ENCODE measurements around the gene DOCK7. TPM values are rescaled to one million over a fixed set of nuclear protein-coding genes. Genes with fewer than 3 reads are reported as not detected.
"Not testable (repeated sequence)": the region's sequence is repeated elsewhere in the genome, so short reads cannot be mapped to it uniquely, and the experiment has no call there.

DOCK7 gene
- total RNA-seq, 2 donors from 2014 or later = 7.8 to 8.8 TPM

DNA sequence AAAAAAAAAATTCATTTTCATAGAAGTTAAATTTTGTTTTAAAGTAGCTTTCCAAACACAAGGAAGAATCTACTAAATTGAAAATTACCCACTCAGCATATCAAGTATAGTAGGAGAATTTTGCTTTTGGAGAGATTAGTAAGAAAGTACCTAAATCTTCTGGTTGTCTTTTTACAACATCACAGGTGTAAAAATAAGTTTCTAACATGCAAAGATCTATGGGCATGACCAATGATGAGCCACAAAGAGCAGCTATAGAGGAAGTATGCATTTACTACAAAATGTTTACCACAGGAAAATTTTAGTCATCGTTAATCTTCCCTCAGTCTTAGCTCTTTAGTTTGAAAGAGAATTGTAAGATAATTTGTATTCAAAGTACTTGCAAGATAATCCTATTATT is 62.8 kb downstream of the DOCK7 start:
- H3K4me1 Mint-ChIP-seq = peaks cover 4% of the 10 kb centered on the region
- no peak overlapping the region for H3K27ac Mint-ChIP-seq
- H3K9me3 ChIP-seq (ENCODE audit: control insufficient read depth, low read length, poor library complexity, severe bottlenecking) = no peaks in the 10 kb centered on the region
- H3K4me3 Mint-ChIP-seq = no peak overlapping the region
- no peaks in the 10 kb centered on the region for H3K27me3 Mint-ChIP-seq
- ATAC-seq = no peak
- DNase-seq = no peak
- no peaks in the 10 kb centered on the region for H3K36me3 Mint-ChIP-seq (ENCODE audit: low read depth)

DNA sequence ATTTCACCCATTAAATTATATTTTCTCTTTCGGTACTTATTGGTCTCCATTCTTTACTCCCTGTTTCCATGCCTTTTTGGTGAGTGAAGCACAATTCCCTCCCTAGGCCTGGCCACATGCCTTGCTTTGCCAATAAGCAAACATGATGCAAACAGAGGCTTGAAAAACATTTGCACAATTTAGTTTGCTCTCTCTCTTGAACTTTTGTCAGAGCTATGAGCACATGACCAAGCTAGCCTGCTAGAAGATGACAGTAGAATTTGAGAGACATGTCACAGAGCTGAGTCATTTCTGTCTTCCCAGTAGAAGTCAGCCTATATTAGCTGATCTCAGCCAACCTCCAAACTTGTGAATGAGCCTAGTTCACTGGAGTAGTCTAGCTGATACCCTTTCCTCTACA is 66.3 kb downstream of the DOCK7 start:
- no peak overlapping the region for H3K27ac Mint-ChIP-seq
- H3K4me3 Mint-ChIP-seq = no peak overlapping the region
- no peaks in the 10 kb centered on the region for H3K9me3 ChIP-seq (ENCODE audit: control insufficient read depth, low read length, poor library complexity, severe bottlenecking)
- ATAC-seq = no peak
- H3K27me3 Mint-ChIP-seq = no peaks in the 10 kb centered on the region
- H3K36me3 Mint-ChIP-seq (ENCODE audit: low read depth) = no peaks in the 10 kb centered on the region
- no peak for DNase-seq
- H3K4me1 Mint-ChIP-seq = peaks cover 3% of the 10 kb centered on the region

DNA sequence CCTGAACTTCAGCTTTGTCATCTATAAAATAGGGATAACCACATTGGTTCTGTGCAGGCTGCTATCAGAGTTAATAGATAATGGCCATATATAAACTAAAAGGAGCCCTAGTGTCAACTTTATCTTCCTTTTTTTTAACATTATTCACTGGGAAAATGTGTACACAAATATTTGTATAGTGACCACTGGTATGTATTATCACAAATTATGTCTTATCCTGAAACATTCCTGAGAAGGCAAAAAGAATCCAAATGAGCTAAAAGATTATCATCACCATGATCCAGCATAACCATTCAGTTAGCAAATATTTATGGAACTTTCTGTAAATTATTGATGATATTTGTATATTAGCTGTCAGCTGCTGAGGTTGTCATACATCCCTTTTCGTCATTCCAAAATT is 74.3 kb downstream of the DOCK7 start:
- Mint-ChIP-seq H3K4me3 (no peak overlapping the region), H3K36me3 (ENCODE audit: low read depth) (peaks cover 4% of the 10 kb centered on the region), H3K4me1 (no peaks in the 10 kb centered on the region), H3K27ac (no peak overlapping the region), H3K27me3 (no peaks in the 10 kb centered on the region)
- DNase-seq (no peak), ATAC-seq (no peak)
- no peaks in the 10 kb centered on the region for H3K9me3 ChIP-seq (ENCODE audit: control insufficient read depth, low read length, poor library complexity, severe bottlenecking)

DNA sequence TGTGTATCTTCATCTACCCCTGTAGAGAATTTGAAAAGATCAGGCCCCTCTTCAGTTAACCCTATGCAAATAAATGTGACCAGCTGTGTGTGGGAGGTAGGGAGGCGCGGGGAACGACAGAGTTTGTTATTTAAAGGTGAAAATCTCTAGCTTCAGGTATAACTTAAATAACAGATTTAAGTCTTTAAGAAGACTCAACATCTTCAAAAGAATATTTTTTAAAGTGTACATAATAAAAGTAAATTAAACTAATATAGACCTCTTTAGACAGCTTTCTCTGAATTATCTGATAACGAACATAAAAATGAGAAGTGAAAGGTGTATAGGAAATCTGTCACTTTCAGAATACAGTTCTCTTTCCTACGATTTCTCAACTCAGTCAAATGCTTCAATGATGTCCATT is 74.9 kb downstream of the DOCK7 start:
- H3K36me3 Mint-ChIP-seq (ENCODE audit: low read depth) = peaks cover 4% of the 10 kb centered on the region
- no peak overlapping the region for H3K27ac Mint-ChIP-seq
- DNase-seq = no peak
- H3K4me3 Mint-ChIP-seq = no peak overlapping the region
- no peaks in the 10 kb centered on the region for H3K9me3 ChIP-seq (ENCODE audit: control insufficient read depth, low read length, poor library complexity, severe bottlenecking)
- no peaks in the 10 kb centered on the region for H3K4me1 Mint-ChIP-seq
- no peaks in the 10 kb centered on the region for H3K27me3 Mint-ChIP-seq
- no peak for ATAC-seq

DNA sequence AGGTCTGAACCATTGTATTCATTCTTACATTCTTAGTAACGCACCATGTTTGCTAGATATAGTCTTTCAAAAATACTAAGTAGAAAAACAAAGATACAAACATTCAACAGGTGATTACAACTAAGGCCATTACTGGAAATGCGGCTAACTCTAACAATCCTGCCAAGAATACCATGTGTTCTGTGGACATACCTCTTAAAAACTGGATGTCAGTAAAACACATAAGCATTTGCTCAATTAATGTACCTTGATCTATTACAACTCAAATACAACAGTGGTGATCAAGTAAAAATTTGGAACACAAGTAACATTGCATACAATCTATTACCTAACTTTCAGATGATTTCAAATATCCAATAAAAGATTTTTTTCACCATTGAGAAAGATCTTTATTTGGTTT is 75.4 kb downstream of the DOCK7 start:
- no peaks in the 10 kb centered on the region for H3K27me3 Mint-ChIP-seq
- no peak overlapping the region for H3K4me3 Mint-ChIP-seq
- H3K9me3 ChIP-seq (ENCODE audit: control insufficient read depth, low read length, poor library complexity, severe bottlenecking) = no peaks in the 10 kb centered on the region
- no peak for ATAC-seq
- no peak overlapping the region for H3K27ac Mint-ChIP-seq
- DNase-seq = no peak
- no peaks in the 10 kb centered on the region for H3K4me1 Mint-ChIP-seq
- H3K36me3 Mint-ChIP-seq (ENCODE audit: low read depth) = peaks cover 7% of the 10 kb centered on the region

DNA sequence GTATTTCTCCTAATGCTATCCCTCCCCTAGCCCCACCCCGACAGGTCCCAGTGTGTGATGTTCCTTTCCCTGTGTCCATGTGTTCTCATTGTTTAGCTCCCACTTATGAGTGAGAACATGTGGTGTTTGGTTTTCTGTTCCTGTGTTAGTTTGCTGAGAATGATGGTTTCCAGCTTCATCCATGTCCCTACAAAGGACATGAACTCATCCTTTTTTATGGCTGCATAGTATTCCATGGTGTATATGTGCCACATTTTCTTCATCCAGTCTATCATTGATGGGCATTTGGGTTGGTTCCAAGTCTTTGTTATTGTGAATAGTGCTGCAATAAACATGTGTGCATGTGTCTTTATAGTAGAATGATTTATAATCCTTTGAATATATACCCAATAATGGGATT is 77.6 kb downstream of the DOCK7 start:
- not testable (repeated sequence) for H3K4me1 Mint-ChIP-seq; DNase-seq; H3K27ac Mint-ChIP-seq; ATAC-seq; H3K27me3 Mint-ChIP-seq; H3K4me3 Mint-ChIP-seq; H3K9me3 ChIP-seq (ENCODE audit: control insufficient read depth, low read length, poor library complexity, severe bottlenecking)
- H3K36me3 Mint-ChIP-seq (ENCODE audit: low read depth) = peaks cover 12% of the 10 kb centered on the region

DNA sequence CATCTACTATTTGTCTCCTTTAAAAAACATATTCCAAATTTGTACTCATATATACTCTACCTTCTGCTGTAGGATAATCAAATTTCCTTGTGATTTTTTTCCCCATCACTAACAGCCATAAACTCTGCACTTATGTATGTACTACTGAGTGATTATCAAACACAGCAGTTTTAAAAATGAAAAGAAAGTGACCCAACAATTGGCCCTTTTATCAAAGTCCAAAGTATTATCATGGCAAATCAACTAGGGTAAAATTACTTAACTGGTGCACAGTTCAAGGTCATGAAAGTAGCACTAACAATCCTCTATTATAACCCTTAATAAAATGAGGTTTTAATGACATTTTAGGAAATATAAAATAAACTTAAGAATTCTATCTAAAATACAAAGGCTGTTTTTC is 79.3 kb downstream of the DOCK7 start:
- no peak overlapping the region for H3K27ac Mint-ChIP-seq
- DNase-seq (no peak), ATAC-seq (no peak)
- peaks cover 4% of the 10 kb centered on the region for H3K4me1 Mint-ChIP-seq
- no peaks in the 10 kb centered on the region for H3K9me3 ChIP-seq (ENCODE audit: control insufficient read depth, low read length, poor library complexity, severe bottlenecking)
- H3K4me3 Mint-ChIP-seq = no peak overlapping the region
- peaks cover 10% of the 10 kb centered on the region for H3K36me3 Mint-ChIP-seq (ENCODE audit: low read depth)
- no peaks in the 10 kb centered on the region for H3K27me3 Mint-ChIP-seq

DNA sequence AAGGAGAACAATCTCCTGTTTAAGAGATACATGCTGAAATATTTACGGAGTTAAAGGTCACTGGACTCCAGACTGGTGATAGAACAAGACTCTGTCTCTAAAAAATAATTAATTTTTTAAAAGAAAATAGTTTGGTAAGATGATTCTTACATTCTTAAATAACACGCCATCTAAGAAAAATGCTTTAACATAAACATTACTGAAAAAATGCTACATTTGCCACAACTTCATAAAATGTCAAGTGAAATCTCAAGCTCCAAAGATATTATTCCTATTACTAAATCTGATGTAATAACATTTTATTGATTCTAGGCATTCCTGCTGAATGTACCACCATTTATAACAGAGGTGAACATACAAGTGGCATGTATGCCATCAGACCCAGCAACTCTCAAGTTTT is 86.7 kb downstream of the DOCK7 start:
- no peak for DNase-seq
- H3K4me1 Mint-ChIP-seq = peaks cover 2% of the 10 kb centered on the region
- H3K27me3 Mint-ChIP-seq = no peaks in the 10 kb centered on the region
- no peak overlapping the region for H3K4me3 Mint-ChIP-seq
- no peaks in the 10 kb centered on the region for H3K9me3 ChIP-seq (ENCODE audit: control insufficient read depth, low read length, poor library complexity, severe bottlenecking)
- peaks cover 2% of the 10 kb centered on the region for H3K36me3 Mint-ChIP-seq (ENCODE audit: low read depth)
- ATAC-seq = no peak
- no peak overlapping the region for H3K27ac Mint-ChIP-seq

DNA sequence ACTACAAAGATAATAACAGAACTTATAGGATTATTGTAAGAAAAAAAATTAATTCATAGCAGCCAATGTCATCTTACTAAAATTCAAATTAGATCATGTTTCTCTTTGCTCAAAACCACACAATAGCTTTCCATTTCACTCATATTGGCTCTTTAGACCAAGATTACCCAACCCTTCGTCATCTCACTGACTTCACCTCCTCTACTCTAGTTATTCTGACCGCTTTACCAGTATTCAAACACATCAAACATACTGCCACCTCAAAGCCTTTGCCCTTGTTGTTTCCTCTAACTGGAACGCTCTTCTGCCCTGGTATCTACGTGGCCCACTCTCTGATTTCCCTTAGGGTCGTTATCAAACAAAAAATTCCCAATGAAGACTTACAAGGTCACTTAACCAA is 89.1 kb downstream of the DOCK7 start:
- H3K4me1 Mint-ChIP-seq = no peaks in the 10 kb centered on the region
- no peak overlapping the region for H3K27ac Mint-ChIP-seq
- no peak overlapping the region for H3K4me3 Mint-ChIP-seq
- DNase-seq (no peak), ATAC-seq (no peak)
- H3K9me3 ChIP-seq (ENCODE audit: control insufficient read depth, low read length, poor library complexity, severe bottlenecking) = no peaks in the 10 kb centered on the region
- no peaks in the 10 kb centered on the region for H3K27me3 Mint-ChIP-seq
- no peaks in the 10 kb centered on the region for H3K36me3 Mint-ChIP-seq (ENCODE audit: low read depth)

DNA sequence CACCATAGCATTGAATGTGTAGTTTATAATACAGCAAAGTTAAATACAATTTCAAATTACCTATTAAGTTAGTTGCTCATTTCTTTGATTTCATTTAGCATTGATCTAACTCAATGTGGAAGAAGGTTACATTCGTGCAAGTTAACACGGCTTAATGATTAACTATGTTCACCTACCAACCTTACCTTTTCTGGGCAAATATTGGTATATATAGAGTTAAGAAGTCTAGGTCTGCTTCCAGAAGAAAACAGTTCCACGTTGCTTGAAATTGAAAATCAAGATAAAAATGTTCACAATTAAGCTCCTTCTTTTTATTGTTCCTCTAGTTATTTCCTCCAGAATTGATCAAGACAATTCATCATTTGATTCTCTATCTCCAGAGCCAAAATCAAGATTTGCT is 90.9 kb downstream of the DOCK7 start, which contains the start of gene ANGPTL3:
ANGPTL3 (plus strand) TSS at position 240 of the 400 bp plus-strand sequence; CDS start at position 287, 47 bp downstream.
- no peak within 1 kb of the TSS for H3K27ac Mint-ChIP-seq
- no peaks in the 10 kb centered on the region for H3K9me3 ChIP-seq (ENCODE audit: control insufficient read depth, low read length, poor library complexity, severe bottlenecking)
- H3K4me1 Mint-ChIP-seq = no peaks in the 10 kb centered on the region
- no peaks in the 10 kb centered on the region for H3K36me3 Mint-ChIP-seq (ENCODE audit: low read depth)
- H3K27me3 Mint-ChIP-seq = no peaks in the 10 kb centered on the region
- DNase-seq (no peak), ATAC-seq (no peak)
- no peak within 1 kb of the TSS for H3K4me3 Mint-ChIP-seq

DNA sequence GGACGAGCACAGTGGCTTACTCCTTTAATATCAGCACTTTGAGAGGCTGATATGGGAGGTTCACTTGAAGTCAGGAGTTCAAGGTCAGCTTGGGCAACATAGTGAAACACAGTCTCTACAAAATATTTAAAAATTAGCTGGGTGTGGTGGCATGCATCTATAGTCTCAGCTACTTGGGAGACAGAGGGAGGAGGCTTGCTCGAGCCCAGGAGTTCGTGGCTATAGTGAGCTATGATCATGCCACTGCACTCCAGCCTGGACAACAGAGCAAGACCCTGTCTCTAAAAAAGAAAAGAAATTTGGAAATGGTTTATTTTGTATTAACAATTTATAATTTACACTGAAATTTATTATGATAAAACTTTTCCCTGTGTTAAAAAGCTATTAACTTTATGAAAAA is 92.5 kb downstream of the DOCK7 start:
- Mint-ChIP-seq H3K27ac (no peak overlapping the region), H3K4me3 (no peak overlapping the region), H3K27me3 (no peaks in the 10 kb centered on the region), H3K4me1 (no peaks in the 10 kb centered on the region), H3K36me3 (ENCODE audit: low read depth) (no peaks in the 10 kb centered on the region)
- ATAC-seq (no peak), DNase-seq (no peak)
- no peaks in the 10 kb centered on the region for H3K9me3 ChIP-seq (ENCODE audit: control insufficient read depth, low read length, poor library complexity, severe bottlenecking)

DNA sequence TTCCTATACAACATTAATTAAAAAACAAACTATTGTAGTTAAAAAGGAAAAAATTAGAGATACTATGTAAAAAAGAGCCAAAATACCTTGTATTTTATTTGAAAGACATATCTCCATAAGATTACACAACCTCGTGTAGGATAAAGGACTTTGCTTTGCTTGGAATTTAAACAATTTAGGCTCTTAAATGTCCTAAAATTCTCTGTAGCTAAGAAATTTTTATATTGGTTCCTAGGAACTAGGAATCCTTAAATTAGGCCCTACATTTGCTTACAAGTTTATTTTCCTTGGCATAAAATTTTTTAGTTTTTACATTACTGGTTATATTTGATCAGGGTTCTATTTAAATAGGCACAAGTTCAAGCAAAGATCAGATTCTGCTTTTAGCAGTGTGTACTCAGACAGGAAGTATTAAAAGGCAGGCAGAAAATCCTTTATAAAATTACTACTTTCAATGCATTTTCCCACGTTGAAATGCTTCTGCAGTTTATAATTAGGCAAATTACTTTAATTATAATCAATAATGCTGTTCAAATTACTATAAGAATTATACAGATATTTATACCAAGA is 94.3 kb downstream of the DOCK7 start:
- H3K9me3 ChIP-seq (ENCODE audit: control insufficient read depth, low read length, poor library complexity, severe bottlenecking) = no peaks in the 10 kb centered on the region
- ATAC-seq = no peak
- no peak for DNase-seq
- Mint-ChIP-seq H3K27me3 (no peaks in the 10 kb centered on the region), H3K27ac (no peak overlapping the region), H3K4me1 (no peaks in the 10 kb centered on the region), H3K4me3 (no peak overlapping the region), H3K36me3 (ENCODE audit: low read depth) (peaks cover 4% of the 10 kb centered on the region)

DNA sequence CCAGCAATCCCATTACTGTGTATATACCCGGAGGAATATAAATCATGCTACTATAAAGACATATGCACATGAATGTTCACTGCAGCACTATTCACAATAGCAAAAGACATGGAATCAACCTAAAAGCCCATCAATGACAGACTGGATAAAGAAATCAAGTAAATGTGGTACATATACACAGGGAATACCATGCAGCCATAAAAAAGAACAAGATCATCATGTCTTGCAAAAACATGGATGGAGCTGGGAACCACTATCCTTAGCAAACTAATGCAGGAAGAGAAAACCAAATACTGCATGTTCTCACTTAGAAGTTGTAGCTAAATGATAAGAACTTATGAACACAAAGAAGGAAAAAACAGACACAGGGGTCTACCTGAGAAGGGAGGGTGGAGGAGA is 97.2 kb downstream of the DOCK7 start:
- H3K9me3 ChIP-seq (ENCODE audit: control insufficient read depth, low read length, poor library complexity, severe bottlenecking) = no peaks in the 10 kb centered on the region
- DNase-seq (no peak), ATAC-seq (no peak)
- no peak overlapping the region for H3K4me3 Mint-ChIP-seq
- H3K27ac Mint-ChIP-seq = no peak overlapping the region
- H3K36me3 Mint-ChIP-seq (ENCODE audit: low read depth) = peaks cover 4% of the 10 kb centered on the region
- H3K4me1 Mint-ChIP-seq = peaks cover 2% of the 10 kb centered on the region
- no peaks in the 10 kb centered on the region for H3K27me3 Mint-ChIP-seq

DNA sequence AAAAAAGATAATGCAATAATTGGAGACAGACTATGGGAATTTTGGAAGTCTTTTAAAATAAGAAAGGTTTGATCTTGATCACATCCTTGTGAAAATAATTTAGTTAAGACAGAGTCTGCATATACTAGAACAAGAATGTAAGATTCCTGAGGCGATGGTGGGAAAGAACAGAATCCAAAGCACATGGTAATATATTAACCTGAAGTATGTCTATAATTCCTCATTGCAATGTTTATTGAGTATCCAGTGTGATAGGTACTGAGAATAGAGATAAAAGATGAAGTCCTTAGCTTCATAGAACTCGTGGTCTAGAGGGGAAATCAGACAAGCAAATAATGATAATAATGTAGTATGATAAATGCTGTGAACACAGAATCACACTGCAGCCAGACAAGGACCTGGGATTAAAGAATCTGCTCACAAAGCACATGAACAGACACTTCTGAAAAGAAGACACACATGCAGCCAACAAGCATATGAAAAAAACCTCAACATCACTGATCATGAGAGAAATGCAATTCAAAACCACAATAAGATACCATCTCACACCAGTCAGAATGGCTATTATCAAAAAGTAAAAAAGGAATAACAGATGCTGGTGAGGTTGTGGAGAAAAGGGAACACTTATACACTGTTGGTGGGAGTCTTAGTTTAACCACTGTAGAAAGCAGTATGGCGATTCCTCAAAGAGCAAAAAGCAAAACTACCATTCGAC is 97.8 kb downstream of the DOCK7 start:
- Mint-ChIP-seq H3K4me3 (no peak overlapping the region), H3K27me3 (no peaks in the 10 kb centered on the region), H3K36me3 (ENCODE audit: low read depth) (peaks cover 6% of the 10 kb centered on the region), H3K4me1 (peaks cover 2% of the 10 kb centered on the region), H3K27ac (no peak overlapping the region)
- no peak for DNase-seq
- no peaks in the 10 kb centered on the region for H3K9me3 ChIP-seq (ENCODE audit: control insufficient read depth, low read length, poor library complexity, severe bottlenecking)
- ATAC-seq = no peak
